ENCODE measurements around the gene COL19A1. TPM values are rescaled to one million over a fixed set of nuclear protein-coding genes. Genes with fewer than 3 reads are reported as not detected.

The COL19A1 gene
- total and polyA plus RNA-seq, 2 donors from 2014 or later = 0.60 to 1.1 TPM

DNA sequence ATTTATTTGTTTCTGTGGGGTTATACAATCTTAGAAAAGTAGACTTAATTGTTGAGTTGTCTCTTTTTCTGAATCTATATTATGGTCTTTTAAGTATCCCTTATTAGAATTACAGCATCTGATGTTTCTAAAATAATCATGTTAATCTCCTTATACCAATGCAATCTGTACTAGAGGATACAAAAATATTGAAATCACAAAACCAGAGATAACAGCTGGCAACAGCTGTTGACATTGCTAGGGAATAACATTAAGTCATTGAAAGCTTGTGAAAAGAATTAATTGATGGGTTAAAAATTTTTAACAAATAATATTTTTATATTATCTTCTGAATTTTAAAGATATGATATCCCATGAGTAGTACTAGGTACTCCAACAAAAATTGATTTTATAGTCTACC lies 162.6 kb downstream of the COL19A1 start:
- TF ChIP-seq, protein P1, sequence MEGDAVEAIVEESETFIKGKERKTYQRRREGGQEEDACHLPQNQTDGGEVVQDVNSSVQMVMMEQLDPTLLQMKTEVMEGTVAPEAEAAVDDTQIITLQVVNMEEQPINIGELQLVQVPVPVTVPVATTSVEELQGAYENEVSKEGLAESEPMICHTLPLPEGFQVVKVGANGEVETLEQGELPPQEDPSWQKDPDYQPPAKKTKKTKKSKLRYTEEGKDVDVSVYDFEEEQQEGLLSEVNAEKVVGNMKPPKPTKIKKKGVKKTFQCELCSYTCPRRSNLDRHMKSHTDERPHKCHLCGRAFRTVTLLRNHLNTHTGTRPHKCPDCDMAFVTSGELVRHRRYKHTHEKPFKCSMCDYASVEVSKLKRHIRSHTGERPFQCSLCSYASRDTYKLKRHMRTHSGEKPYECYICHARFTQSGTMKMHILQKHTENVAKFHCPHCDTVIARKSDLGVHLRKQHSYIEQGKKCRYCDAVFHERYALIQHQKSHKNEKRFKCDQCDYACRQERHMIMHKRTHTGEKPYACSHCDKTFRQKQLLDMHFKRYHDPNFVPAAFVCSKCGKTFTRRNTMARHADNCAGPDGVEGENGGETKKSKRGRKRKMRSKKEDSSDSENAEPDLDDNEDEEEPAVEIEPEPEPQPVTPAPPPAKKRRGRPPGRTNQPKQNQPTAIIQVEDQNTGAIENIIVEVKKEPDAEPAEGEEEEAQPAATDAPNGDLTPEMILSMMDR (IDR thresholded peaks at IDR 0.05; ENCODE audit: borderline replicate concordance, extremely low read depth, insufficient read depth) = no peak
- Histone ChIP-seq H3K4me3 (ENCODE audit: low read length in 3 of 3) (no peak overlapping the region), H3K27me3 (ENCODE audit: control insufficient read depth, insufficient read depth, low read length) (no peaks in the 10 kb centered on the region), H3K27ac (ENCODE audit: low read depth in 2 of 2, low read length in 2 of 2) (no peak overlapping the region), H3K9ac (ENCODE audit: low read length in 3 of 3) (no peak overlapping the region), H3K4me1 (ENCODE audit: control insufficient read depth in 2 of 3, insufficient read depth in 2 of 3, low read depth in 1 of 3, low read length in 3 of 3) (no peaks in the 10 kb centered on the region), H3K9me3 (ENCODE audit: control insufficient read depth in 2 of 3, insufficient read depth in 1 of 3, low read length in 3 of 3) (no peaks in the 10 kb centered on the region), H3K36me3 (ENCODE audit: control insufficient read depth in 2 of 3, insufficient read depth in 3 of 3, low read length in 3 of 3) (no peaks in the 10 kb centered on the region)
- FAIRE-seq (no peak), DNase-seq (peak in 1 of 5 donors; percentile 6)
- intact Hi-C loops (cut with DNase I) = no loop called here

DNA sequence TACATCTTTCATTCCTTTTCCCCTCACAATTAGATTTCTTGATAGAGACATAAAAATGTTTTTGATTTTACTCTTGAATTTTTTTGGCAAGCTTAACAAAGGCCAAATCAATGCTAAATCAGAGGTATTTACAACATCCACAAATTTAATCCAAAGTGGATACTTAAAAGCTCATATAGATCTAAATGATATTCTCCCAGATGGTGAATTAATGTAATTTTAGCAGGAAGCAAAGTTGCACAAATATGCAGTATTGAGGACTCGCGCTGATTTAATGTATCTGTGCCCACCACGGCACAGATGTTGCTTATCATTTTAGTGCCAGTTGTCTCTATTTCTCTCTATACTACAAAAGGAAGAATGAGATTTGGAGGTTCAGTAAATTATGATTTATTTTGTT lies 167.4 kb downstream of the COL19A1 start:
- TF ChIP-seq, protein P1 (IDR thresholded peaks at IDR 0.05; ENCODE audit: borderline replicate concordance, extremely low read depth, insufficient read depth) = no peak
- H3K9me3 ChIP-seq (ENCODE audit: control insufficient read depth in 2 of 3, insufficient read depth in 1 of 3, low read length in 3 of 3) = no peaks in the 10 kb centered on the region
- H3K27ac ChIP-seq (ENCODE audit: low read depth in 2 of 2, low read length in 2 of 2) = no peak overlapping the region
- H3K9ac ChIP-seq (ENCODE audit: low read length in 3 of 3) = no peak overlapping the region
- no peak for DNase-seq
- no peak overlapping the region for H3K4me3 ChIP-seq (ENCODE audit: low read length in 3 of 3)
- intact Hi-C loops (cut with DNase I) = no loop called here
- no peaks in the 10 kb centered on the region for H3K27me3 ChIP-seq (ENCODE audit: control insufficient read depth, insufficient read depth, low read length)
- no peaks in the 10 kb centered on the region for H3K4me1 ChIP-seq (ENCODE audit: control insufficient read depth in 2 of 3, insufficient read depth in 2 of 3, low read depth in 1 of 3, low read length in 3 of 3)
- no peaks in the 10 kb centered on the region for H3K36me3 ChIP-seq (ENCODE audit: control insufficient read depth in 2 of 3, insufficient read depth in 3 of 3, low read length in 3 of 3)
- no peak for FAIRE-seq

DNA sequence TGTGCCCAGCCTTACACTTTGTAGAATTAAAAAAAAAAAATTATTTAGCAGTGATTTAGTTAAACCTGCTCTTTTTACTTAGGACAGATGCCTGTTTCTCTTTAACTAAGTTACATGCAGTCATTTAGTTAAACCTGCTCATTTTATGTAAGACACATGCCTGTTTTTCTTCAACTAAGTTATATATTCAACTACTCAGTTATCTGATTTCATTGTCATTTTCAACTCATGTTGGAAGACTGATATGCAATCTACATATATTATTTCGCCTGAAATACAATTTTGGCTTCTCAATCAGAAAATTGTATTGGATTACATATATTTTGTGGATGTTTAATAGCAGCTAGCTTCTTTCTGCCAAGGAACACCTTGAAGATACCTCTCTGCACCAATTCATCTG lies 171.1 kb downstream of the COL19A1 start:
- Histone ChIP-seq H3K9me3 (ENCODE audit: control insufficient read depth in 2 of 3, insufficient read depth in 1 of 3, low read length in 3 of 3) (no peaks in the 10 kb centered on the region), H3K4me3 (ENCODE audit: low read length in 3 of 3) (no peak overlapping the region), H3K36me3 (ENCODE audit: control insufficient read depth in 2 of 3, insufficient read depth in 3 of 3, low read length in 3 of 3) (no peaks in the 10 kb centered on the region), H3K27me3 (ENCODE audit: control insufficient read depth, insufficient read depth, low read length) (no peaks in the 10 kb centered on the region), H3K9ac (ENCODE audit: low read length in 3 of 3) (no peak overlapping the region), H3K27ac (ENCODE audit: low read depth in 2 of 2, low read length in 2 of 2) (no peak overlapping the region), H3K4me1 (ENCODE audit: control insufficient read depth in 2 of 3, insufficient read depth in 2 of 3, low read depth in 1 of 3, low read length in 3 of 3) (no peaks in the 10 kb centered on the region)
- intact Hi-C loops (cut with DNase I) = no loop called here
- no peak for FAIRE-seq
- TF ChIP-seq, protein P1 (IDR thresholded peaks at IDR 0.05; ENCODE audit: borderline replicate concordance, extremely low read depth, insufficient read depth) = no peak
- no peak for DNase-seq

DNA sequence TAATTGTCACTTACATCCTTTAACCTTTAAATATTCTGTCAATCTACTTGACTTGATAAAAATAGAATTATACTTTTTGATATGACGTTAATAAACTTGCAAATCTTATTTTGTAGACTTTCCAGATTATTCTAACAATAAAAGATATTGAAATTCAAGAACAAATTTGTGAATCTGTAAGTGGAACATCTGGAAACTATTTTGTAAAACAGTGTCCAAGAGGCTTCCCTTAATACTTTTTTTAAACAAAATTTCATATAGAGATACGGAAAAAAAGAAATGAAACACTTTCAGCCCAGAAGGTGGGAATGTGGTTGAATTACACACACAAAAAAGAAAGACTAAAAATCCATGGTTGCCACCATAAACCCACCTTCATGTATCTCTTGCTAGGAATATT lies 174.4 kb downstream of the COL19A1 start:
- H3K27me3 ChIP-seq (ENCODE audit: control insufficient read depth, insufficient read depth, low read length) = no peaks in the 10 kb centered on the region

More for the DNA sequence above, 174.4 kb downstream of the COL19A1 start:
- no peak for DNase-seq
- Histone ChIP-seq H3K27ac (ENCODE audit: low read depth in 2 of 2, low read length in 2 of 2) (no peak overlapping the region), H3K9ac (ENCODE audit: low read length in 3 of 3) (no peak overlapping the region), H3K36me3 (ENCODE audit: control insufficient read depth in 2 of 3, insufficient read depth in 3 of 3, low read length in 3 of 3) (no peaks in the 10 kb centered on the region), H3K9me3 (ENCODE audit: control insufficient read depth in 2 of 3, insufficient read depth in 1 of 3, low read length in 3 of 3) (peaks cover 0 to 5% (median 0%) of the 10 kb centered on the region in 3 donors), H3K4me3 (ENCODE audit: low read length in 3 of 3) (no peak overlapping the region), H3K4me1 (ENCODE audit: control insufficient read depth in 2 of 3, insufficient read depth in 2 of 3, low read depth in 1 of 3, low read length in 3 of 3) (no peaks in the 10 kb centered on the region)
- intact Hi-C loops (cut with DNase I) = no loop called here
- FAIRE-seq = peak; percentile 57
- TF ChIP-seq, protein P1 (IDR thresholded peaks at IDR 0.05; ENCODE audit: borderline replicate concordance, extremely low read depth, insufficient read depth) = no peak
